ENCODE results near the gene PRKAA1. TPM values are rescaled to one million over a fixed set of nuclear protein-coding genes. Genes with fewer than 3 reads are reported as not detected.
"Not testable (repeated sequence)": the region's sequence is repeated elsewhere in the genome, so short reads cannot be mapped to it uniquely, and the experiment has no call there.

The PRKAA1 gene
- polyA plus RNA-seq, 3 donors: 17.8 to 38.2 (median 31.5) TPM

GRCh38 chr5:40787986-40788385, 10.2 kb downstream of the PRKAA1 start:
- 94 to 97% (median 97%) methylated on average over 1 of the region's 1 CpG for WGBS, 3 donors
- H3K27ac ChIP-seq (ENCODE audit: low read depth, low read length): no peak overlapping the region

- H3K27ac ChIP-seq (ENCODE audit: low read depth, low read length): not testable (repeated sequence)
- WGBS, 3 donors: 97 to 99% (median 99%) methylated on average over 3 of the region's 3 CpGs
These were observed 11.5 kb downstream of the PRKAA1 start for GRCh38 chr5:40786664-40787063.

GRCh38 chr5:40784916-40785315, 13.3 kb downstream of the PRKAA1 start:
- 87 to 94% (median 91%) methylated on average over 1 of the region's 1 CpG for WGBS, 3 donors
- H3K27ac ChIP-seq (ENCODE audit: low read depth, low read length): no peak overlapping the region

GRCh38 chr5:40784027-40784653, 14.0 kb downstream of the PRKAA1 start:
- no peak overlapping the region for H3K27ac ChIP-seq (ENCODE audit: low read depth, low read length)
- WGBS, 3 donors: 16 to 96% (median 88%) methylated on average over 1 of the region's 1 CpG

- H3K27ac ChIP-seq (ENCODE audit: low read depth, low read length): no peak overlapping the region
These were observed 16.2 kb downstream of the PRKAA1 start for GRCh38 chr5:40781843-40782409.

GRCh38 chr5:40780858-40781257, 17.3 kb downstream of the PRKAA1 start:
- WGBS, 3 donors: 61 to 95% (median 70%) methylated on average over 3 of the region's 3 CpGs
- no peak overlapping the region for H3K27ac ChIP-seq (ENCODE audit: low read depth, low read length)

GRCh38 chr5:40780199-40780598, 18.0 kb downstream of the PRKAA1 start:
- WGBS, 3 donors: 78 to 85% (median 78%) methylated on average over 5 of the region's 5 CpGs
- no peak overlapping the region for H3K27ac ChIP-seq (ENCODE audit: low read depth, low read length)

- H3K27ac ChIP-seq (ENCODE audit: low read depth, low read length): no peak overlapping the region
- 69 to 90% (median 71%) methylated on average over 6 of the region's 6 CpGs for WGBS, 3 donors
These were observed 18.6 kb downstream of the PRKAA1 start for GRCh38 chr5:40779561-40779960.

- WGBS, 3 donors: 96 to 100% (median 97%) methylated on average over 1 of the region's 1 CpG
- no peak overlapping the region for H3K27ac ChIP-seq (ENCODE audit: low read depth, low read length)
These were observed 20.0 kb downstream of the PRKAA1 start for GRCh38 chr5:40778133-40778532.

- no peak overlapping the region for H3K27ac ChIP-seq (ENCODE audit: low read depth, low read length)
- 69 to 86% (median 81%) methylated on average over 1 of the region's 1 CpG for WGBS, 3 donors
These were observed 21.6 kb downstream of the PRKAA1 start for GRCh38 chr5:40776658-40776977.

GRCh38 chr5:40775846-40776657, 22.1 kb downstream of the PRKAA1 start:
- H3K27ac ChIP-seq (ENCODE audit: low read depth, low read length): no peak overlapping the region
- 62 to 68% (median 65%) methylated on average over 6 of the region's 6 CpGs for WGBS, 3 donors

GRCh38 chr5:40775085-40775845, 22.9 kb downstream of the PRKAA1 start:
- no peak overlapping the region for H3K27ac ChIP-seq (ENCODE audit: low read depth, low read length)
- 70 to 87% (median 75%) methylated on average over 4 of the region's 4 CpGs for WGBS, 3 donors

GRCh38 chr5:40774623-40775022, 23.6 kb downstream of the PRKAA1 start:
- 86 to 89% (median 86%) methylated on average over 1 of the region's 1 CpG for WGBS, 3 donors
- H3K27ac ChIP-seq (ENCODE audit: low read depth, low read length): no peak overlapping the region

GRCh38 chr5:40770764-40771163, 27.4 kb downstream of the PRKAA1 start:
- 97 to 98% (median 98%) methylated on average over 5 of the region's 5 CpGs for WGBS, 3 donors
- H3K27ac ChIP-seq (ENCODE audit: low read depth, low read length): no peak overlapping the region

- 60 to 74% (median 61%) methylated on average over 2 of the region's 2 CpGs for WGBS, 3 donors
- no peak overlapping the region for H3K27ac ChIP-seq (ENCODE audit: low read depth, low read length)
These were observed 35.5 kb downstream of the PRKAA1 start for GRCh38 chr5:40762705-40763104.

GRCh38 chr5:40757400-40757799, 40.8 kb downstream of the PRKAA1 start:
- WGBS, 3 donors: 95 to 96% (median 95%) methylated on average over 2 of the region's 2 CpGs
- no peak overlapping the region for H3K27ac ChIP-seq (ENCODE audit: low read depth, low read length)

GRCh38 chr5:40755407-40756365, 42.5 kb downstream of the PRKAA1 start, which contains the start of gene TTC33:
TSS of gene TTC33 (minus strand) at chr5:40755961. CDS start at chr5:40747018, 8,943 bp downstream.
- WGBS, 3 donors: 6 to 7% (median 6%) methylated on average over 80 of the region's 80 CpGs
- peak within 1 kb of the TSS; percentile 36 for H3K27ac ChIP-seq (ENCODE audit: low read depth, low read length)

- H3K27ac ChIP-seq (ENCODE audit: low read depth, low read length): no peak overlapping the region
- 0 to 1% (median 0%) methylated on average over 11 of the region's 11 CpGs for WGBS, 3 donors
These were observed 43.1 kb downstream of the PRKAA1 start for GRCh38 chr5:40755093-40755406.

Data from adipose tissue (tissue), 3 donors.